Activated CD8-positive, alpha-beta memory T cell treated with anti-CD3 and anti-CD28 coated beads for 36 hours (primary cell): Measurements from ENCODE around the gene DNTT. TPM values are rescaled to one million over a fixed set of nuclear protein-coding genes. Genes with fewer than 3 reads are reported as not detected.

Experiments
- CTCF ChIA-PET: fragments of 350-600 bp; sonication (Branson Sonifier 250); formaldehyde crosslinking; loops from one replicate; lab custom pipeline; 2021; ENCODE audit warnings: antibody characterized with exemption; lab: Charles Lee
- POLR2A ChIA-PET: fragments of 350-600 bp; sonication (Branson Sonifier 250); formaldehyde crosslinking; loops from one replicate; lab custom pipeline; 2021; ENCODE audit warnings: antibody characterized with exemption; lab: Charles Lee
- total RNA-seq, 2 experiments: library from RNA; stranded (reverse); gene quantifications; one replicate each; pipeline ENCODE4 v1.2.3, GENCODE V29; 2021

Gene DNTT
- not detected for total RNA-seq

DNA sequence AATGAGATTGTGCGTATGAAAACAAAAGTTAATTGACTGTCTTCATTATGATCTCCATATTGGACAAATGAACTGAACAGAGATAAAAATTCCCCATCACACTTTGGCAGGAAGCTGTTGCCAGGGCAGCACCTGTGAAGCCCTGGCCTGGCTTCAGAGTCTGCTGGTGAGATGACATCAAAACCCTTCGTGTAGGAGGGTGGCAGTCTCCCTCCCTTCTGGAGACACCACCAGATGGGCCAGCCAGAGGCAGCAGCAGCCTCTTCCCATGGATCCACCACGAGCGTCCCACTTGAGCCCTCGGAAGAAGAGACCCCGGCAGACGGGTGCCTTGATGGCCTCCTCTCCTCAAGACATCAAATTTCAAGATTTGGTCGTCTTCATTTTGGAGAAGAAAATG lies at the start of gene DNTT:
Gene DNTT, plus strand, starts transcription at position 205 of the 400 bp plus-strand sequence. Its CDS starts 64 bp downstream, at position 269.
- ChIA-PET POLR2A (no interaction called here), CTCF (no interaction called here)

DNA sequence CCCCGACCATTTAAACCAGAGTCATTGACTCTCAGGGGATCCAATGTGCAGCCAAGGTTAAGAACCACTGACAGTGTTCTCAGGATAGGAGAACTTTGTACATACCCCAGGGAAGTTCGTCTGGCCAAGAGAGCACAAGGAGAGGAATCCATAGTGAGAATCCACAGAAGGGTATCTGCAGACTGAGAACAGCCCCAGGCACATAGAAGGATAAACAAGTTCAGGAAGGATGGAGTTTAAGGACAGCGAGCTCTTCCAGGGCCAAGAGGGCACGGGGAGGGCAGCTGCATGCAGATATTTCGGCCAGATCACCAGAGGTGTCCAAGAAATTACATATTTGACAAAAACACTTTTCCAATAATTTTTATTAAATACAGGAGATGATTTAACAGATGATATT lies 49.3 kb upstream of the DNTT start:
- ChIA-PET POLR2A (no interaction called here), CTCF (no interaction called here)

DNA sequence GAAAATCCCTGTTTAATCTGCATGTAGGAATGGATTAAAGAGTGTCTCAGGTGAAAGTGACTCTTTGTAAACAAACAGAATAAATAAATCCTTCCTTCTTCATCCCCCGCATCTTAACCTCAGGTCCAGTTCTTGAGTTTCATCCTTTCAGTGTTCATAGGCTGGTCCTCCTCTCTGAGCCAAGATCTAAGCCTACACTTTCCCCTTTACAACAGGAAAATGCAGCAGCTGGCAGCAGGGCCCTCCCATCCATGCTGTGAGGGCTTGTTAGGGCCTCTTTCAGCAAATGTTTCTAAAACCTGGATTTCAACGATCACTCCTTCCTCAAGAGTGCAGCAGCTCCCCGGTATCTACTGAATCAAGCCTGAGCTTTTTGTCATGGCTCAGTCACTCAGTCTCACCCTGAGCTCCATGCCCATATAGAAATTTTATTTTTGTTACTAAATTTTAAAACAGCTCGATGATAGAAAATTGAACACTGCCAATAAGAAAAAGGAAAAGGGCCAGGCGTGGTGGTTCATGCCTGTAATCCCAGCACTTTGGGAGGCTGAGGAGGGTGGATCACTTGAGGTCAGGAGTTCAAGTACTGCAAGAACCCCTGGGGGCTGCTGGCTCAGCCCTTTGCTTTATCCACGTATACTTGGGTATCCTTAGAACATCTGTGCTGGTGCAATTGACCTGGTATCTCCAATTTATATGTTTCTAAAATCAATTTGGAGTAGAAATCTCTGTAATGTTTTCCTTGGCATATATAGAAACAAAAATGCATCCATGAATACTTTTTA lies 48.5 kb upstream of the DNTT start:
- CTCF ChIA-PET = interaction anchor here (0.7 kb wide), 1 partner anchor 351 kb away, joined by 3 read pairs; no protein-coding TSS in a partner anchor
- POLR2A ChIA-PET = no interaction called here

- CTCF ChIA-PET = interaction anchor here (1.5 kb wide), 1 partner anchor 29 kb away, joined by 3 read pairs; no protein-coding TSS in a partner anchor
- POLR2A ChIA-PET = no interaction called here
These were observed 46.3 kb upstream of the DNTT start for GRCh38 chr10:96257944-96258343.

GRCh38 chr10:96259150-96259549 lies 45.1 kb upstream of the DNTT start:
- ChIA-PET POLR2A (no interaction called here), CTCF (no interaction called here)

- POLR2A ChIA-PET = no interaction called here
- CTCF ChIA-PET = no interaction called here
These were observed 44.2 kb upstream of the DNTT start for GRCh38 chr10:96260014-96260413.

- CTCF ChIA-PET = no interaction called here
- POLR2A ChIA-PET = no interaction called here
These were observed 43.1 kb upstream of the DNTT start for GRCh38 chr10:96261132-96261531.

DNA sequence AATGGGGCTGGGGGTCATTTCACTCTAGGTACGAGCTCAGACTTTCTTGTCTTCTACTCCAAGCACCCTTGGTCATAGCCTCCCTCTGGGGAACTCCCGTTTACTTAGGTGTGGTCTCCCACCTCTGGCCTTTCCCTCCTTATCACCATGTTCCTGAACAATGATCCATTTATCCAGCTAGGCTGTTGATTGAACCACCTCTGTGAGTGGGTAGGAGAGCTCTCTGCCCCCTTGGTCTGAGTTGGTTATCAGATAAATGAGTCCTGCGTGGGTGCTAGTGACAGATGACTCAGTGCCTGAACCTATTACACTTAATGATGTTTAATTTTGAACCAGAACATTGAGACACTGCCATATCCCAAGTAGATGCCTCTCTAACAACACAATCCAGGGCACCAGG lies 42.3 kb upstream of the DNTT start:
- ChIA-PET CTCF (no interaction called here), POLR2A (no interaction called here)

GRCh38 chr10:96263176-96263575 lies 41.1 kb upstream of the DNTT start:
- POLR2A ChIA-PET = no interaction called here

GRCh38 chr10:96263669-96264068 lies 40.6 kb upstream of the DNTT start:
- CTCF ChIA-PET = no interaction called here
- POLR2A ChIA-PET = no interaction called here

More at GRCh38 chr10:96263176-96263575, 41.1 kb upstream of the DNTT start:
- CTCF ChIA-PET = no interaction called here

GRCh38 chr10:96264938-96265337 lies 39.3 kb upstream of the DNTT start:
- POLR2A ChIA-PET = no interaction called here
- CTCF ChIA-PET = no interaction called here

- CTCF ChIA-PET = no interaction called here
- POLR2A ChIA-PET = no interaction called here
These were observed 38.0 kb upstream of the DNTT start for GRCh38 chr10:96266118-96266770.

DNA sequence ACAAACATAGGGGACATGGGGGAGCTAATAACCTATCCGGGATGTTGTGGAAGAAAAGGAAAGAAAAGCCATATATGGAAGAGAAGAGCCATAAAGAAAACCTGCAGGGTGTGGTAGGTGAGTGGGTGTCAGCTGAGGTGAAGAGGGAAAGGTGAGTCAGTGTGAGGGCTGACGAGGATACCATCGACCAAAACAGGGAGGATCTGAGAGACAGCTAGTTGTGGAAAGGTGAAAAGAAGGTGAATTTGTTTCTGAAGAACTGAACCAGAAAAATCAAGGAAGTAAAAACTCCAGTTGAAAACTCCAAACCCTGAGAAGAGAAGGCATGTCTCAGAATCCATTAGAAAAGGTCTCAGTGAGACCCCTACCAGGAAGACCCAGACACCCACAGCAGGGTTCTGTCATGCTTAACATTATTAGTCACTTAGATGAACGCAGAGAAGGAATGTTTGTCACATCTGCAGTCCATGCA lies 37.0 kb upstream of the DNTT start:
- POLR2A ChIA-PET = no interaction called here
- CTCF ChIA-PET = no interaction called here

DNA sequence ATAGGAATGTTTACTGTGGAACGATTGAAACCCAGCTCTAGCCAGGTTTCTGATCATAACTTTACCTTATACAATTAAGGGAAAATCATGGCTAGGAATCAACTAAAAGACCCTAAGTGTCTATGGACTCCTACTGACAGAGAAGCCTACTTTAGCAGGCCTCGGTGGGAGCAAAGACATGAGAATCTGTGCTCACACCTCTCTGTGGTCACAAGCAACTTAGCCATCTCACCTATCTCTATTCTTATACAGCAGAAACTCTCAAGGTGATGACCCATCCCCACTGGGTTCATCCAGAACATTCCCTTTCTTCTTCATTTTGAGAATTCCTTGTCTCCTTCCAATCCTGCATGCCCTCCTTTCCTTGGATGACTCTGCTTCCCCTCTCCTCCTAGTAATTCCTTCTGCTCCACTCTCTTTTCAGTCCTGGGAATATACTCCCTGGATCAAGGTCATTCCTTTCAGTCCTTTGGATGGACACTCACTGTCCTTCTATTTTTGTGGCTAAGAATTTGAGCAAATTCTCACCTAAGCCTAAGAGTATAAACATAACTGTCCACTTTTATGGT lies 35.8 kb upstream of the DNTT start:
- CTCF ChIA-PET = no interaction called here
- POLR2A ChIA-PET = no interaction called here

GRCh38 chr10:96269438-96270300 lies 34.6 kb upstream of the DNTT start:
- CTCF ChIA-PET = no interaction called here
- POLR2A ChIA-PET = no interaction called here

DNA sequence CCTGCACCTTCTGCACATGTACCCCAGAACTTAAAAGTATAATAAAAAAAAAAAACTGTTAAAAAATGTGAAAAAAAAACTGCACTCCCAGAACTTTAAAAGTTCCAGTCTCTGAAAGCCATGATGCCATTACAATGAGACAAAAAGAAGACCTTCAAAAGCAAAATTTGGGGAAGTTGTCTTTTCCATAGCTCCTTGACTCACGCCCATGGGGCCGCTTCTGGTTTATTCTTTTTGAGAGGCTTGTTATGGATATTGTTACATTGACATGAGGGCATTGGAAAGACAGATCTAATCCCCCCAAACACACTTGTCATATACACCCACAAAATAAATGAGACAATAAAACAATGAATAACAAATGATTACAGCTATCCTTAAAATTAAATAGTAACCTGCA lies 33.7 kb upstream of the DNTT start:
- ChIA-PET POLR2A (no interaction called here), CTCF (no interaction called here)

GRCh38 chr10:96271016-96271815 lies 33.0 kb upstream of the DNTT start, which contains the start of gene BLNK:
BLNK (minus strand) TSS chr10:96271569; CDS start chr10:96271398, 171 bp downstream.
- CTCF ChIA-PET = no interaction called here
- POLR2A ChIA-PET = no interaction called here

GRCh38 chr10:96272316-96273280 lies 31.6 kb upstream of the DNTT start:
- CTCF ChIA-PET = no interaction called here
- POLR2A ChIA-PET = no interaction called here
